SK-N-MC (cell line): Measurements from ENCODE around the gene GALP.

ENCODE experiments used
- EZH2 ChIP-seq: fragments of 200-600 bp; sonication (generic); IDR thresholded peaks from one replicate; pipeline ENCODE4 v1.6.1; 2017; ENCODE audit warnings: antibody characterized with exemption
- FOXP2 ChIP-seq: optimal IDR thresholded peaks from 2 replicates; pipeline ENCODE3; 2011; ENCODE audit warnings: mild to moderate bottlenecking, moderate library complexity; ENCODE audit not compliant: insufficient read depth; ENCODE audit errors: extremely low read length, control extremely low read depth
- POLR2AphosphoS5 ChIP-seq: IDR thresholded peaks from 2 replicates; pipeline ENCODE4 v1.6.1; 2012; ENCODE audit warnings: mild to moderate bottlenecking, low read depth, low read length, borderline replicate concordance

DNA sequence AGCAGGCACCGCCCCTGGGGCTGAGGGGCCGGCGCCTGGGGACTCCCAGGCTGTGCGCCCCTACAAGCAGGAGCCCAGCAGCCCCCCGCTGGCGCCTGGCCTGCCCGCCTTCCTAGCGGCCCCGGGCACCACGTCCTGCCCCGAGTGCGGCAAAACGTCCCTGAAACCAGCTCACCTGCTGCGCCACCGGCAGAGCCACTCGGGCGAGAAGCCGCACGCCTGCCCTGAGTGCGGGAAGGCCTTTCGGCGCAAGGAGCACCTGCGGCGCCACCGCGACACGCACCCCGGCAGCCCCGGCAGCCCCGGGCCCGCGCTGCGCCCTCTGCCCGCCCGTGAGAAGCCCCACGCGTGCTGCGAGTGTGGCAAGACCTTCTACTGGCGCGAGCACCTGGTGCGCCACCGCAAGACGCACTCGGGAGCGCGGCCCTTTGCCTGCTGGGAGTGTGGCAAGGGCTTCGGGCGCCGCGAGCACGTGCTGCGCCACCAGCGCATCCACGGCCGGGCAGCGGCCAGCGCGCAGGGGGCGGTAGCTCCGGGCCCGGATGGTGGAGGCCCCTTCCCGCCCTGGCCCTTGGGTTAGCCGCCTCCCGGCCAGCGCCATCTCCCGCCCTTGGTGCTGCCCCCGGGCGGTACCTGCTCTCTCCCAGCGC, 16.1 kb upstream of the GALP start:
- TF ChIP-seq EZH2 (no peak), POLR2AphosphoS5 (no peak), FOXP2 (no peak)
